Measurements from ENCODE around the gene SF3B3. TPM values are rescaled to one million over a fixed set of nuclear protein-coding genes. Genes with fewer than 3 reads are reported as not detected.

The SF3B3 gene
- polyA plus RNA-seq, 1 donor (not counting 4 experiments of a cell fraction or from before 2014, with no cell fraction given), result 142 TPM

- TF ChIP-seq CTCF (optimal IDR thresholded peaks at IDR 0.05 in 1 of 3, IDR thresholded peaks at IDR 0.05 in 1 of 3, conservative IDR thresholded peaks at IDR 0.05 in 1 of 3; ENCODE audit: extremely low read depth in 1 of 3, insufficient read depth in 2 of 3, low read length in 3 of 3), result no peak
- no peak for TF ChIP-seq EZH2 (IDR thresholded peaks at IDR 0.05; ENCODE audit: low read length)
- Histone ChIP-seq H3K79me2 (ENCODE audit: control insufficient read depth, insufficient read depth, low read length) (peaks cover 5% of the 10 kb centered on the region), H2AFZ (ENCODE audit: control insufficient read depth, low read length) (no peak overlapping the region), H3K27me3 (ENCODE audit: control insufficient read depth, extremely low read depth, insufficient read depth, low read length) (no peaks in the 10 kb centered on the region), H3K36me3 (ENCODE audit: control insufficient read depth in 2 of 2, extremely low read depth in 1 of 2, insufficient read depth in 2 of 2, low read length in 2 of 2) (peaks cover 18 to 61% of the 10 kb centered on the region in 2 experiments), H3K4me2 (ENCODE audit: control insufficient read depth, extremely low read depth, insufficient read depth, low read depth, low read length) (no peak overlapping the region), H3K4me1 (ENCODE audit: control insufficient read depth, extremely low read depth, insufficient read depth, low read length) (peaks cover 23% of the 10 kb centered on the region), H3K9me1 (ENCODE audit: control insufficient read depth, extremely low read depth, insufficient read depth, low read length) (peaks cover 2% of the 10 kb centered on the region), H3K9me3 (ENCODE audit: control insufficient read depth, low read depth, low read length) (no peaks in the 10 kb centered on the region), H3K9ac (ENCODE audit: control insufficient read depth, extremely low read depth, insufficient read depth, low read length) (no peak overlapping the region), H3K4me3 (ENCODE audit: control insufficient read depth in 2 of 3, extremely low read depth in 1 of 3, insufficient read depth in 2 of 3, low read depth in 1 of 3, low read length in 3 of 3) (no peak overlapping the region), H4K20me1 (ENCODE audit: control insufficient read depth, extremely low read depth, insufficient read depth, low read length) (peaks cover 12% of the 10 kb centered on the region), H3K27ac (ENCODE audit: control insufficient read depth, insufficient read depth, low read length) (no peak overlapping the region)
- FAIRE-seq (no peak), DNase-seq (ENCODE audit: low read depth, low spot score) (no peak)
- dilution Hi-C loops (cut with MboI; ENCODE audit: extremely low pct_ligation_motif_present, low sequenced_read_pairs), result no loop called here
Observed at GRCh38 chr16:70573451-70574121, 50.0 kb downstream of the SF3B3 start.

- Histone ChIP-seq H3K27ac (ENCODE audit: control insufficient read depth, insufficient read depth, low read length) (no peak overlapping the region), H3K4me2 (ENCODE audit: control insufficient read depth, extremely low read depth, insufficient read depth, low read depth, low read length) (no peak overlapping the region)
- FAIRE-seq, result no peak
Observed at GRCh38 chr16:70574595-70575271, 51.1 kb downstream of the SF3B3 start.

More at GRCh38 chr16:70574595-70575271, 51.1 kb downstream of the SF3B3 start:
- no peak overlapping the region for H3K4me3 ChIP-seq (ENCODE audit: control insufficient read depth in 2 of 3, extremely low read depth in 1 of 3, insufficient read depth in 2 of 3, low read depth in 1 of 3, low read length in 3 of 3)
- H3K27me3 ChIP-seq (ENCODE audit: control insufficient read depth, extremely low read depth, insufficient read depth, low read length), result no peaks in the 10 kb centered on the region
- DNase-seq (ENCODE audit: low read depth, low spot score), result no peak
- H3K36me3 ChIP-seq (ENCODE audit: control insufficient read depth in 2 of 2, extremely low read depth in 1 of 2, insufficient read depth in 2 of 2, low read length in 2 of 2), result peaks cover 18 to 49% of the 10 kb centered on the region in 2 experiments
- peaks cover 2% of the 10 kb centered on the region for H3K9me1 ChIP-seq (ENCODE audit: control insufficient read depth, extremely low read depth, insufficient read depth, low read length)
- peaks cover 19% of the 10 kb centered on the region for H3K4me1 ChIP-seq (ENCODE audit: control insufficient read depth, extremely low read depth, insufficient read depth, low read length)
- no peak for TF ChIP-seq EZH2 (IDR thresholded peaks at IDR 0.05; ENCODE audit: low read length)
- TF ChIP-seq CTCF (optimal IDR thresholded peaks at IDR 0.05 in 1 of 3, IDR thresholded peaks at IDR 0.05 in 1 of 3, conservative IDR thresholded peaks at IDR 0.05 in 1 of 3; ENCODE audit: extremely low read depth in 1 of 3, insufficient read depth in 2 of 3, low read length in 3 of 3), result no peak
- no peaks in the 10 kb centered on the region for H3K9me3 ChIP-seq (ENCODE audit: control insufficient read depth, low read depth, low read length)
- no peak overlapping the region for H2AFZ ChIP-seq (ENCODE audit: control insufficient read depth, low read length)
- no peak overlapping the region for H3K9ac ChIP-seq (ENCODE audit: control insufficient read depth, extremely low read depth, insufficient read depth, low read length)
- H3K79me2 ChIP-seq (ENCODE audit: control insufficient read depth, insufficient read depth, low read length), result peaks cover 4% of the 10 kb centered on the region
- H4K20me1 ChIP-seq (ENCODE audit: control insufficient read depth, extremely low read depth, insufficient read depth, low read length), result peaks cover 12% of the 10 kb centered on the region
- dilution Hi-C loops (cut with MboI; ENCODE audit: extremely low pct_ligation_motif_present, low sequenced_read_pairs), result no loop called here
